Mammary microvascular endothelial cell (primary cell): ENCODE data around the gene POU6F2. TPM values are rescaled to one million over a fixed set of nuclear protein-coding genes. Genes with fewer than 3 reads are reported as not detected.

Experiments
- total RNA-seq: library from RNA; depleted of rRNA; stranded (reverse); fragments of >200 nt; gene quantifications from 2 replicates; pipeline ENCODE4 v1.2.3, GENCODE V29; 2015

The POU6F2 gene
- total RNA-seq, result not detected in 2 replicates

GRCh38 chr7:38977685-38978084 is at the start of gene POU6F2:
TSS of gene POU6F2 (plus strand) at chr7:38977909. CDS start at chr7:38977954, 45 bp downstream.

Other genes starting within 250 kb of the POU6F2 start
- 24.5 and 25.8 TPM in 2 replicates for gene VPS41, start 68.7 kb upstream of the POU6F2 start, total RNA-seq